K562 (cell line): ENCODE measurements around the gene IL6R. TPM values are rescaled to one million over a fixed set of nuclear protein-coding genes. Genes with fewer than 3 reads are reported as not detected.

Experiments
- ATF1 ChIP-seq, 2 experiments: fragments of 450-650 bp in 1 of 2; IDR thresholded peaks; 2 replicates each; pipeline ENCODE4 v1.6.1; 2016; ENCODE audit warnings: missing compliant biosample characterization in 1 of 2, missing genetic modification characterization in 1 of 2
- BMI1 ChIP-seq: fragments of 150-350 bp; IDR thresholded peaks from 2 replicates; pipeline ENCODE4 v1.6.1; 2014; ENCODE audit warnings: low read length
- EHMT2 ChIP-seq: fragments of 450-650 bp; IDR thresholded peaks from 2 replicates; pipeline ENCODE4 v1.6.1; 2018; ENCODE audit warnings: antibody characterized with exemption
- EP400 ChIP-seq: fragments of 450-650 bp; IDR thresholded peaks from 2 replicates; pipeline ENCODE4 v1.6.1; 2017; ENCODE audit warnings: antibody characterized with exemption, mild to moderate bottlenecking, moderate library complexity
- ETV6 ChIP-seq, 3 experiments: fragments of 150-350 bp in 1 of 3; sonication (generic) in 1 of 3; formaldehyde crosslinking in 1 of 3; IDR thresholded peaks; 2 replicates each; pipeline versions ENCODE4 v1.6.1 to v1.8.0; 2014 to 2022; ENCODE audit warnings: borderline replicate concordance in 2 of 3, low read depth in 2 of 3, antibody characterized with exemption in 1 of 3, low read length in 1 of 3, mild to moderate bottlenecking in 1 of 3, missing genetic modification reagents in 1 of 3
- FOSL1 ChIP-seq: fragments of 200-800 bp; sonication (Bioruptor generic); conservative IDR thresholded peaks from 2 replicates; pipeline ENCODE4 v1.6.1; 2016; ENCODE audit warnings: missing genetic modification characterization, missing compliant biosample characterization
- HEY1 ChIP-seq: fragments of 250-450 bp; sonication (Bioruptor Pico); IDR thresholded peaks from 2 replicates; pipeline ENCODE4 v1.5.0; 2020; ENCODE audit warnings: mild to moderate bottlenecking, moderate library complexity, borderline replicate concordance
- MAFG ChIP-seq: fragments of 450-650 bp; conservative IDR thresholded peaks from 2 replicates; pipeline ENCODE4 v1.6.1; 2016; ENCODE audit warnings: missing genetic modification characterization, missing compliant biosample characterization
- NCOA4 ChIP-seq: fragments of 450-650 bp; IDR thresholded peaks from 2 replicates; pipeline ENCODE4 v1.6.1; 2018; ENCODE audit warnings: mild to moderate bottlenecking; ENCODE audit not compliant: partially characterized antibody
- NFATC3 ChIP-seq: fragments of 450-650 bp; IDR thresholded peaks from 2 replicates; pipeline ENCODE4 v1.6.1; 2017; ENCODE audit warnings: mild to moderate bottlenecking
- RAD21 ChIP-seq, 2 experiments: fragments of 250-450 bp in 1 of 2; fragments of 450-650 bp in 1 of 2; sonication (Bioruptor Pico) in 1 of 2; formaldehyde crosslinking in 1 of 2; IDR thresholded peaks in 1 of 2; conservative IDR thresholded peaks in 1 of 2; 2 replicates each; pipeline versions ENCODE4 v1.4.0 to v1.8.0; 2020 to 2022; ENCODE audit warnings: mild to moderate bottlenecking in 2 of 2, moderate library complexity in 1 of 2
- STAT5B ChIP-seq: fragments of 250-450 bp; sonication (Bioruptor Pico); IDR thresholded peaks from 2 replicates; pipeline ENCODE4 v1.8.0; 2021; ENCODE audit warnings: mild to moderate bottlenecking, inconsistent platforms
- ZBED1 ChIP-seq: IDR thresholded peaks from 2 replicates; pipeline ENCODE4 v1.6.1; 2014
- ZBTB7A ChIP-seq: IDR thresholded peaks from 2 replicates; pipeline ENCODE4 v1.6.1; 2011; ENCODE audit warnings: low read depth, mild to moderate bottlenecking, low read length, moderate library complexity, borderline replicate concordance; ENCODE audit not compliant: control insufficient read depth
- ZNF75A ChIP-seq: fragments of 450-650 bp; formaldehyde crosslinking; IDR thresholded peaks from 2 replicates; pipeline ENCODE4 v1.4.0; 2020; ENCODE audit warnings: mild to moderate bottlenecking
- polyA plus RNA-seq, 8 experiments: library from polyadenylated mRNA; depleted of rRNA in 4 of 8; stranded (reverse) in 5 of 8; unstranded in 3 of 8; fragments of >200 nt; fragmentation: Nextera tagmentation in 2 of 8; fragmentation: Illumina TruSeq in 1 of 8; extraction: Ambion mirVana in 2 of 8; extraction: Trizol in 1 of 8; gene quantifications; 2 replicates each; pipeline versions ENCODE4 v1.2.1 to v1.2.3, GENCODE V29; 2011 to 2014; ENCODE audit warnings: inconsistent platforms in 1 of 8, missing spikeins in 1 of 8
- total RNA-seq, 7 experiments: library from RNA; depleted of rRNA in 6 of 7; stranded (reverse); fragments of >200 nt in 6 of 7; fragmentation: Illumina TruSeq in 2 of 7; extraction: Trizol in 2 of 7; gene quantifications; 2 replicates each; pipeline versions ENCODE4 v1.2.1 to v1.2.3, GENCODE V29; 2011 to 2021; ENCODE audit warnings: low replicate concordance in 1 of 7
- TF ChIP-seq, protein P1 (sequence below): fragments of 250-450 bp; sonication (Bioruptor Pico); IDR thresholded peaks from 2 replicates; pipeline ENCODE4 v1.4.0; 2020

The IL6R gene
- total and polyA plus RNA-seq, 9 of the 15 experiments (the other 6 are each of a cell fraction or from before 2014, with no cell fraction given): 0.05 to 1.1 (median 0.11) TPM; not detected in 2

DNA sequence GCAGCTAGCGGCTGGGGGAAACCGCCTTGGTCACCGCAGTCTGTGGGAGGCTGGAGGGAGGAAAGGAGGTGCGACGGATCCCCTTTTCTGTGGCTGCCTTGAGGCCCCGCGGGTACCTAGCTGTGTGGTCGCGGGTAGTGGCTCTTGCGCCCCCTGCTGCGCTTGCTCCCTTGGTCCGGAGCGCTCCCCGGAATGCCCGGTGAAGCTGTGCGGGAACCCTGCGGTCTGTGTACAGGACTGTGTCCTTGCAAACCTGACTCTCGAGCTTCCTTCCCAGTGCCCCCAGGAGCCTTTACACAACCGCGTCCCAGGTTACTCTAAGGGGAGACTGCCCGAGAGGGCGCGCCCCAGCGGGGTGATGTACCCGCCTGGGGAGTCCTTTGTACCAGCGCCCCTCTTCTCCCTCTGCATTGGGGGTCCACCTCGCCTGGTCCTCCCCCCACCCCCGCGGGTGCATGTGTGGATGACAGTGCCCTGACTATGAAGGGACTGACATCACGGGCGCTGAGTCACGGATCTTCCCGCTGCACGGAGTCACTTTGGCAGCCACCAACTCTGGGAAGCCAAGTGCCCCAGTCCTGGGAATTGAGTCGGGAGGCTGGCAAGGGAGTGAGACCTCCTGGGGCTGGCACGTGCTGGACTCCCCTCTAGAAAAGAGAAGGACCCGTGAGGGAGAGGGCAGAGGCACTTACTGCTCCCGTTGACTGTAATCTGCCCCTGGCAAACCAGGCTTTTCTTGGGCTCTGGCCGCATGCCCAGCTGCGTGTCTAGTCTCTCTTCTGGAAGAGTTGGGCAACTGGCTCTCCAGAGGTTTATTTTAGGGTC, 816 bp downstream of the IL6R start (continued):
- TF ChIP-seq EP400: no peak
- TF ChIP-seq STAT5B: no peak
- no peak for TF ChIP-seq ATF1 (CRISPR knock-in tag; IDR thresholded peaks at IDR 0.05)
- TF ChIP-seq ATF1 (tag; IDR thresholded peaks at IDR 0.05): peak; percentile 15; the same call in 1 of the 2 replicates
- no peak for TF ChIP-seq ETV6 (IDR thresholded peaks at IDR 0.05; ENCODE audit: borderline replicate concordance in 1 of 2, low read depth in 2 of 2, low read length in 1 of 2)
- no peak for TF ChIP-seq ETV6 (CRISPR knock-in tag; IDR thresholded peaks at IDR 0.05; ENCODE audit: borderline replicate concordance)
- no peak for TF ChIP-seq EHMT2
- peak; percentile 33 to 56 for TF ChIP-seq RAD21 (CRISPR knock-in tag; conservative IDR thresholded peaks at IDR 0.05 in 1 of 2, IDR thresholded peaks at IDR 0.05 in 1 of 2)
- no peak for TF ChIP-seq ZBED1
- peak; percentile 63 for TF ChIP-seq FOSL1
- TF ChIP-seq MAFG: no peak
- TF ChIP-seq, protein P1, sequence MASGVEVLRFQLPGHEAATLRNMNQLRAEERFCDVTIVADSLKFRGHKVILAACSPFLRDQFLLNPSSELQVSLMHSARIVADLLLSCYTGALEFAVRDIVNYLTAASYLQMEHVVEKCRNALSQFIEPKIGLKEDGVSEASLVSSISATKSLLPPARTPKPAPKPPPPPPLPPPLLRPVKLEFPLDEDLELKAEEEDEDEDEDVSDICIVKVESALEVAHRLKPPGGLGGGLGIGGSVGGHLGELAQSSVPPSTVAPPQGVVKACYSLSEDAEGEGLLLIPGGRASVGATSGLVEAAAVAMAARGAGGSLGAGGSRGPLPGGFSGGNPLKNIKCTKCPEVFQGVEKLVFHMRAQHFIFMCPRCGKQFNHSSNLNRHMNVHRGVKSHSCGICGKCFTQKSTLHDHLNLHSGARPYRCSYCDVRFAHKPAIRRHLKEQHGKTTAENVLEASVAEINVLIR (CRISPR knock-in tag): no peak
- TF ChIP-seq ZNF75A (CRISPR knock-in tag): no peak
- no peak; the same call in 1 of the 2 replicates for TF ChIP-seq ZBTB7A
- no peak for TF ChIP-seq NFATC3
- no peak for TF ChIP-seq BMI1
- no peak for TF ChIP-seq NCOA4
- no peak for TF ChIP-seq HEY1 (CRISPR knock-in tag)
